HEK293 (cell line): ENCODE results near the gene NAIF1.

Source experiments
- CTCF ChIP-seq: fragments of 450-650 bp; formaldehyde crosslinking; IDR thresholded peaks from 2 replicates; pipeline ENCODE4 v1.5.1; 2016; ENCODE audit warnings: missing biosample characterization, missing genetic modification characterization
- ZFP41 ChIP-seq: fragments of 450-650 bp; formaldehyde crosslinking; IDR thresholded peaks from 2 replicates; pipeline ENCODE4 v1.5.1; 2016; ENCODE audit warnings: missing biosample characterization, missing genetic modification characterization, borderline replicate concordance

GRCh38 chr9:128104171-128104618 is 37.1 kb upstream of the NAIF1 start:
- TF ChIP-seq CTCF (no peak), ZFP41 (no peak)
